Mucosa of descending colon (tissue), 3 donors: ENCODE measurements around the gene MAF. TPM values are rescaled to one million over a fixed set of nuclear protein-coding genes. Genes with fewer than 3 reads are reported as not detected.

Experiments used
- ATAC-seq: fragments of 200-7000 bp; cut with Tn5 transposase; one replicate; pipeline ENCODE4 v1.9.1; 2020; ENCODE audit warnings: mild to moderate bottlenecking, moderate library complexity
- DNase-seq, 3 donors: peaks; one replicate each; pipeline ENCODE4 v3.0.0-alpha.2; 2020
- H3K36me3 ChIP-seq: fragments of 200-600 bp; one replicate; pipeline ENCODE4 v1.8.0; 2021; ENCODE audit warnings: low read depth, mild to moderate bottlenecking
- H3K4me1 ChIP-seq: fragments of 200-600 bp; one replicate; pipeline ENCODE4 v1.8.0; 2021; ENCODE audit warnings: low read depth, mild to moderate bottlenecking
- H3K4me3 ChIP-seq: fragments of 200-600 bp; one replicate; pipeline ENCODE4 v1.8.0; 2021; ENCODE audit warnings: mild to moderate bottlenecking
- H3K9me3 ChIP-seq: fragments of 200-600 bp; one replicate; pipeline ENCODE4 v1.8.0; 2021; ENCODE audit warnings: mild to moderate bottlenecking
- CTCF ChIP-seq: fragments of 200-600 bp; IDR thresholded peaks from one replicate; pipeline ENCODE4 v1.8.0; 2022; ENCODE audit warnings: antibody characterized with exemption, mild to moderate bottlenecking
- intact Hi-C, 2 donors: fragments of 100-400 bp; cut with DNase I in 1 of 2; cut with micrococcal nuclease in 1 of 2; formaldehyde crosslinking; loops; one replicate each; pipeline versions ENCODE4 v1.11.0 to v1.11.1; 2022; cut with DNase I, micrococcal nuclease
- total RNA-seq, 3 donors: library from RNA; stranded (reverse); fragmentation: NEBNext Ultra II Directional in 2 of 3; extraction: Animal tissue kit (Norgen Biotek cat#: 25700) in 2 of 3; gene quantifications; one replicate each; pipeline versions ENCODE4 v1.2.1 to v1.2.4, GENCODE V29; 2021 to 2023
- donor health status: DM: no; HTN: no; CAD: no; lungs with moderate emphysema.
- donor health status: DM: no; HTN: no; CAD: no.
- donor health status: DM: no; HTN: yes; CAD: no.

Gene MAF
- total RNA-seq, 3 donors from 2014 or later, result 17.7 to 48.1 (median 25.1) TPM

- no peaks in the 10 kb centered on the region for H3K4me1 ChIP-seq
- no peak overlapping the region for H3K4me3 ChIP-seq
- no peaks in the 10 kb centered on the region for H3K9me3 ChIP-seq
- DNase-seq, result no peak
- intact Hi-C loops, result no loop called here
- ATAC-seq, result no peak
- TF ChIP-seq CTCF, result no peak
- no peaks in the 10 kb centered on the region for H3K36me3 ChIP-seq
Measured at GRCh38 chr16:79634298-79634697, 33.8 kb upstream of the MAF start.

DNA sequence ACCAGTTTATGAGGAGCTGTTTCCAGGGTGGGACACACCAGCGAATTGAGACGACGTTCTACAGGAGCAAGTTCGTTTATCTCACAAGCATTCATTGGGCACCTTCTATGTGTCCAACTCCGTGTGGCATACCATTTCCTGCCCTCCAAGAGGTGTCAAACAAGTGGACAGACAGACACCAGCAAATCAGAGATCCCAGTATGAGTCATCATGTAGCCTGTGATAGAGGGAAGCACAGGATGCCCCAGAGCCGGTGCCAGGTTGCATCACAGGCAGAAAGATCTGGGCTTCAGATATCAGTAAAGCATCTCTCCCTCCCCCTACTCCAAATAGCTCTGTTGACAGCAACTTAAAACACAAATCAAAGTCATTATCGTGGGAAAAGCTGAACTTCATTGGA lies 31.8 kb upstream of the MAF start:
- no peak for TF ChIP-seq CTCF
- ATAC-seq (no peak), DNase-seq (no peak)
- Histone ChIP-seq H3K4me3 (no peak overlapping the region), H3K9me3 (no peaks in the 10 kb centered on the region), H3K4me1 (no peaks in the 10 kb centered on the region), H3K36me3 (no peaks in the 10 kb centered on the region)
- intact Hi-C loops, result no loop called here

DNA sequence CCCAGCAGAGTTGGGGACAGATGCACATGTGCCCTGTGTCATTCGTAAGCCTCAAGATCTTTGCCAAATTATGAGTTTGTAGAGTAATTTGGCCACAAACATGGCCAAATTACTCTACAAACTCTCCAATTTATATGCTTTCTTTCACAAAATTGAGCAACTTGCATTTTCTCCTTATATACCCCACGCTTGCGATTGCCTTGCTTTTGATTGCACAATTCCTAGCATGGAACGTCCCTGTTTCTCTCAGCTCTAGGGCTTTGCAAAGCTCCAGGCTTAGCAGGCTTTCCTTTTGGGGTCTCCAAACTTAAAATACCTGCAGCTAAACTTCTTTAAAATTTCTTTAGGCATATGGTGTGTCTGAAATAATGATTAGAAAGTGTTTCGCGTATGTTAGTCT lies 28.5 kb upstream of the MAF start:
- intact Hi-C loops, result no loop called here

DNA sequence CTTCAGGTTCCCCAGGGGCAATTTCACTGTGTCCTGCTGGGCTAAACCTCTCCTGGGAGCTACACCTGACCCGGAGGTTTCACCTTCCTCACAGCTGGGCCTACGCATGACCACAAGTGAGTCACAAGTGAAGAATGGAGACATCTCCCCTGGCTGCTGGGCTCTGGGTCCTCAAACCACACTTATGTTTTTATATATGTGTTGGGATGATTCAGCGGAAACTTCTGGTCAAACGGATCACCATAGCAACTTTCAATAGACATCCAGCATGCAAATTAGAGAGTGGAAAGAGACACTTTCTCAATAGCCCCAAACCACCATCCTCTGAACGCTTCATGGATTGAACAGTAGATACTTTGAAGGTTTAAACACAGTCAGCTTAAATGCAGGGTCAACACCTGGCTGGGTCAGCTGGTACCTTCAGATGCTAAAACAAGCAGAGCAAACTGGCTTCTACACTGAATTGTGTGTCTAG lies 28.0 kb upstream of the MAF start:
- intact Hi-C loops, result no loop called here
- Histone ChIP-seq H3K4me1 (no peaks in the 10 kb centered on the region), H3K9me3 (no peaks in the 10 kb centered on the region), H3K36me3 (no peaks in the 10 kb centered on the region), H3K4me3 (no peak overlapping the region)
- ATAC-seq (no peak), DNase-seq (no peak)
- no peak for TF ChIP-seq CTCF

More for the DNA sequence above, 28.5 kb upstream of the MAF start:
- DNase-seq (no peak), ATAC-seq (no peak)
- H3K4me3 ChIP-seq, result no peak overlapping the region
- H3K9me3 ChIP-seq, result no peaks in the 10 kb centered on the region
- no peaks in the 10 kb centered on the region for H3K4me1 ChIP-seq
- no peaks in the 10 kb centered on the region for H3K36me3 ChIP-seq
- no peak for TF ChIP-seq CTCF

DNA sequence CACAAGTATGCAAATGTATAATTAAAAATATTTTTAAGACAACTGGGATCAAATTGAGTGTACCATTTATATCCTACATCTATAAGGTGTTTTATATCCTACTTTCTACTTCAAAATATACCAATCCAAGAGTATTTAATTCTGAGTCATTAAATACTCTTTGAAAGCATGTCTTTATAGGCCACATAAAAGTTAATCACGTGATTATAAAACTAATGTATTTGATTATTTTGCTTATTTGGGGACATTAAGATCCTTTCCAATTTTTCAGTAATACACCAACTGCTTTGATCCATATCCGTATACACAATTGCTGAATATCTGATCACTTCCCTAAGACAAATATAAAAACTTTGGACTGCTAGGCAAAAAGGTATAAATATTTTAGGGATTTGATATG lies 26.6 kb upstream of the MAF start:
- no peak for TF ChIP-seq CTCF
- DNase-seq, result no peak
- Histone ChIP-seq H3K9me3 (no peaks in the 10 kb centered on the region), H3K4me3 (no peak overlapping the region), H3K4me1 (no peaks in the 10 kb centered on the region), H3K36me3 (no peaks in the 10 kb centered on the region)
- no peak for ATAC-seq
- intact Hi-C loops, result no loop called here

- no peak for TF ChIP-seq CTCF
Measured at GRCh38 chr16:79625738-79626137, 25.2 kb upstream of the MAF start.

More at GRCh38 chr16:79625738-79626137, 25.2 kb upstream of the MAF start:
- no peak for DNase-seq
- no peak for ATAC-seq
- H3K9me3 ChIP-seq, result no peaks in the 10 kb centered on the region
- no peaks in the 10 kb centered on the region for H3K4me1 ChIP-seq
- no peak overlapping the region for H3K4me3 ChIP-seq
- no peaks in the 10 kb centered on the region for H3K36me3 ChIP-seq
- intact Hi-C loops, result no loop called here
